ENCODE results near the gene DTD1. TPM values are rescaled to one million over a fixed set of nuclear protein-coding genes. Genes with fewer than 3 reads are reported as not detected.

Gene DTD1
- total RNA-seq, 2 donors from 2014 or later = 17.0 to 21.0 TPM

DNA sequence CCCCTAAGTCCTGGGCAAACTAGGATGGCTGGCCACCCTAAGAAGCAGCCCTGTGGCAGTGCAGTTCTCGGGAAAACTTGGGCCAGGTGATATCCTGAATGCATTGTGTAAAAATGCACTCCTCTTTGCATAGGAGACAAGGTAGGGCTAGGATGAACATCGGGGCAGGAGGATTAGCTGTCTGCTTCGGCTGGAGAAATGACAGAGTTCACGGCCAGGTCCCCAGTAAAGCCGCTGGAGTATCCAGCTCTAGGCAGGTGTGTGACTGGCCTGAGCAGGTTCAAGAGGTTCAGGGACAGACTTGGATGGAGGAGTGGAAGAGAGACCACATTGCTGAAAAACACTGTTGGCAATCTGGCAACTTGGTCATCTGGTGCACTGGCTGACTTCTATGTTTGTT is 26.4 kb downstream of the DTD1 start:
- Histone ChIP-seq H3K4me1 (no peaks in the 10 kb centered on the region), H3K9ac (ENCODE audit: low read depth in 2 of 2, low read length in 2 of 2) (no peak overlapping the region), H3K36me3 (no peaks in the 10 kb centered on the region), H3K27me3 (no peaks in the 10 kb centered on the region), H3K9me3 (no peaks in the 10 kb centered on the region), H3K27ac (no peak overlapping the region), H3K4me3 (no peak overlapping the region)
- intact Hi-C loops (cut with DNase I) = no loop called here
- DNase-seq = no peak
- TF ChIP-seq, protein P1, sequence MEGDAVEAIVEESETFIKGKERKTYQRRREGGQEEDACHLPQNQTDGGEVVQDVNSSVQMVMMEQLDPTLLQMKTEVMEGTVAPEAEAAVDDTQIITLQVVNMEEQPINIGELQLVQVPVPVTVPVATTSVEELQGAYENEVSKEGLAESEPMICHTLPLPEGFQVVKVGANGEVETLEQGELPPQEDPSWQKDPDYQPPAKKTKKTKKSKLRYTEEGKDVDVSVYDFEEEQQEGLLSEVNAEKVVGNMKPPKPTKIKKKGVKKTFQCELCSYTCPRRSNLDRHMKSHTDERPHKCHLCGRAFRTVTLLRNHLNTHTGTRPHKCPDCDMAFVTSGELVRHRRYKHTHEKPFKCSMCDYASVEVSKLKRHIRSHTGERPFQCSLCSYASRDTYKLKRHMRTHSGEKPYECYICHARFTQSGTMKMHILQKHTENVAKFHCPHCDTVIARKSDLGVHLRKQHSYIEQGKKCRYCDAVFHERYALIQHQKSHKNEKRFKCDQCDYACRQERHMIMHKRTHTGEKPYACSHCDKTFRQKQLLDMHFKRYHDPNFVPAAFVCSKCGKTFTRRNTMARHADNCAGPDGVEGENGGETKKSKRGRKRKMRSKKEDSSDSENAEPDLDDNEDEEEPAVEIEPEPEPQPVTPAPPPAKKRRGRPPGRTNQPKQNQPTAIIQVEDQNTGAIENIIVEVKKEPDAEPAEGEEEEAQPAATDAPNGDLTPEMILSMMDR (IDR thresholded peaks at IDR 0.05) = no peak

DNA sequence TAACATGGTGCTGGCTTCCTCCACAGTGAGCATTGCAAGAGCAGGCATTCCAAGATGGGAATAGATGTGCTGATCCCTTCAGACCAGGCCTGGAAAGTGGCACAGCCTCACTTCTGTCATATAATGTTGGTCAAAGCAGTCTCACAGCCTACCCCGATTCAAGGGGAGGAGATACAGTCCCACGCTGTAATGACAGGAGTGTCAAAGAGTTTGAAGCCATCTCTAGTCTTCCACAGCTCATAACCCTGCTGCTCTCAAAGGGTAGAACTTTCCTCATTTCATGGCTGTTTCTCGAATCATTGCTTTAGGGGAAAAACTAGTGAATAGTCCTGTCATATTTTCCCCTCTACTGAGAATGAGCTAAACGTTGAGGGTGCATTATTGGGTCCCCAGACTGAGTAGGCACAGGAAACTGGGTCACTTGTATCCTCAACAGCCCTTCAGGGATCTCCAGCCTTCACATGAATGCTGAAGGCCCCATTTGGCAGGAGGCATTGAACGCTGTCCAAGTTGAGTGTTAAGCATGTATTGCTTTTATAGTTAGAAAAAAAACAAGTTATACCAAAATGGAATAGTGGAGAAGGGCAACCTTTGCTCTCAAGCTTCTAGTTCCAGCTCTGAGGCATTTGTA is 27.3 kb downstream of the DTD1 start:
- TF ChIP-seq, protein P1 (IDR thresholded peaks at IDR 0.05) = no peak
- no peaks in the 10 kb centered on the region for H3K27me3 ChIP-seq
- H3K4me1 ChIP-seq = no peaks in the 10 kb centered on the region
- H3K36me3 ChIP-seq = no peaks in the 10 kb centered on the region
- intact Hi-C loops (cut with DNase I) = no loop called here
- no peak for DNase-seq
- no peak overlapping the region for H3K4me3 ChIP-seq
- no peak overlapping the region for H3K9ac ChIP-seq (ENCODE audit: low read depth in 2 of 2, low read length in 2 of 2)
- H3K9me3 ChIP-seq = no peaks in the 10 kb centered on the region
- no peak overlapping the region for H3K27ac ChIP-seq

DNA sequence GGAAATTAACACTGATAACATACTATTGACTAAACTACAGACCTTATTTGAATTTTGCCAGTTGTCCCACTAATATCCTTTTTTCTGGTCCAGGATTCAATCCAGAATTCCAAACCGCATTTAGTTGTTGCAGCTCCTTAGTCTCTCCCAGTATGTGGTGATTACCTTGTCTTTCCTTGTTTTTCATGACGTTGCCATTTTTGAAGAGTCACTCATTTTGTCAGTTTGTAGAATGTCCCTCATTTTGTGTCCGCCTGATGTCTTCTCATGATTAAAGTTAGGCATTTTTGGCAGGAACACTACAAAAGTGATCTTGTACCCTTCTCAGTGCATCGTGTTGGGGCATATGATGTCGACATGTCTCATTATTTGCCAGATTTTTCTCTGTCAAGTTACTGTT is 33.1 kb downstream of the DTD1 start:
- TF ChIP-seq, protein P1 (IDR thresholded peaks at IDR 0.05) = no peak
- no peaks in the 10 kb centered on the region for H3K4me1 ChIP-seq
- intact Hi-C loops (cut with DNase I) = loop anchor here (10.0 kb wide), 1 partner anchor 964 kb away; no protein-coding TSS in a partner anchor

DNA sequence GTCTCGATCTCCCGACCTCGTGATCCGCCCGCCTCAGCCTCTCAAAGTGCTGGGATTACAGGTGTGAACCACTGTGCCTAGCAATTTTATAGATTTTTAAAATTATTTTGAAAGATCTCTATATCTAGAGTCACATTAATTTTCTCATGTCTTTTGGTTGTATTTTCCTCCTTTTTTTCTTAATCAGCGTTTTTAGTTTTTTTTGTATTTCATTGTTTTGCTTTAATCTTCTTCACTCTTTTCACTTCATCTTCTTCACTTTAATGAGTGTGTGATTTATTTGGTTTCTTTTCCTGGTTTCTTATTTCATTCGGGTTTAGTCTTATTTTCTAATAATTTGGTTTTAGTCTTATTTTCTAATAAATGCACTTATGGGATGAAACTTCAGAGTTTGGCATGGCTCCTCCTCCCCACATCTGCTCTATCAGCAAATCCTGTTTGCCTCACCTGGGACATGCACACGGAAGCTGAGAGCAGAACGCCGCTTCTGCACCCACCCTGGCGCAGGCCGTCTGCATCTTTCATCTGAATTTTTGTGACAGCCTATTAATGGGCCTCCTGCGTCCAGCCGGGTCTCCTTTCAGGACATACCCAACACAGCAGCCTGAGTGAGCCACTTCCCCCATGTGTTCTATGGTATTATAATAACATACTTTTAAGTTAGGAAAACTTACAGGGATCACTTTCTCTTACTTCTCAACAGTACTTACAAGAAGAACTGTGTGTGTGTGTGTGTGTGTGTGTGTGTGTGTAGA is 35.5 kb downstream of the DTD1 start:
- Histone ChIP-seq H3K36me3 (no peaks in the 10 kb centered on the region), H3K27ac (no peak overlapping the region), H3K9me3 (no peaks in the 10 kb centered on the region), H3K4me3 (no peak overlapping the region), H3K4me1 (no peaks in the 10 kb centered on the region), H3K27me3 (no peaks in the 10 kb centered on the region), H3K9ac (ENCODE audit: low read depth in 2 of 2, low read length in 2 of 2) (no peak overlapping the region)
- TF ChIP-seq, protein P1 (IDR thresholded peaks at IDR 0.05) = no peak
- intact Hi-C loops (cut with DNase I) = loop anchor here (10.0 kb wide), 1 partner anchor 961 kb away; no protein-coding TSS in a partner anchor
- no peak for DNase-seq

More for the DNA sequence above, 33.1 kb downstream of the DTD1 start:
- DNase-seq = no peak
- H3K27me3 ChIP-seq = no peaks in the 10 kb centered on the region
- no peaks in the 10 kb centered on the region for H3K9me3 ChIP-seq
- H3K36me3 ChIP-seq = no peaks in the 10 kb centered on the region
- H3K4me3 ChIP-seq = no peak overlapping the region
- H3K9ac ChIP-seq (ENCODE audit: low read depth in 2 of 2, low read length in 2 of 2) = no peak overlapping the region
- no peak overlapping the region for H3K27ac ChIP-seq

DNA sequence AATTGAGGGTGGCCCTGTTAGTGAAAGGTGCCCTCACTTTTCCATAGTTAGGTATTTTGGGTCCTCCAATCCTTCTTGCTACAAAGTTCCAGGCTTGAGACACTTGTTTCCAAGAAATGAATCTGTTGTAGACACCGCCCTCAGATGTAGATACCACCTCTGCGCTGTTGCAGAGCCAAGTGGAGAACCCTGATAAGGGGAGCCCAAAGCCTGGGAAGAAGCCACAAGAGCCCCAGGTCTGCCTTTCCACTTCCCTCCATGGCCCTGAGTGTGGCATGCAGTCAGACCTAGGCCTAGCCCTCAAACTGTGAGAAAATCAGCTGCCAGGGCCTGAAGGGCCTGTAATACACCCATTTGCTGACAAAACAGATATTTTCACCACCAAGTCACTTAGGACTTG is 37.1 kb downstream of the DTD1 start:
- Histone ChIP-seq H3K36me3 (no peaks in the 10 kb centered on the region), H3K4me1 (no peaks in the 10 kb centered on the region), H3K27me3 (no peaks in the 10 kb centered on the region), H3K9ac (ENCODE audit: low read depth in 2 of 2, low read length in 2 of 2) (no peak overlapping the region), H3K4me3 (no peak overlapping the region), H3K27ac (no peak overlapping the region), H3K9me3 (no peaks in the 10 kb centered on the region)
- intact Hi-C loops (cut with DNase I) = loop anchor here (10.0 kb wide), 1 partner anchor 960 kb away; no protein-coding TSS in a partner anchor
- DNase-seq = no peak
- TF ChIP-seq, protein P1 (IDR thresholded peaks at IDR 0.05) = no peak
